ENCODE results near the gene ENPP4.
"Not testable (repeated sequence)": the region's sequence is repeated elsewhere in the genome, so short reads cannot be mapped to it uniquely, and the experiment has no call there.

Gene ENPP4

GRCh38 chr6:46129629-46130511 lies at the start of gene ENPP4:
ENPP4 (plus strand) TSS chr6:46129989; CDS start chr6:46139584, 9,595 bp downstream.
- DNase-seq = peak; percentile 85

- no peak for DNase-seq
Measured at GRCh38 chr6:46080111-46080510, 49.7 kb upstream of the ENPP4 start.

- DNase-seq = not testable (repeated sequence)
Measured at GRCh38 chr6:46085688-46086087, 44.1 kb upstream of the ENPP4 start.

- DNase-seq = peak; percentile 52
Measured at GRCh38 chr6:46090115-46091079, 39.4 kb upstream of the ENPP4 start.

- no peak for DNase-seq
Measured at GRCh38 chr6:46091080-46091478, 38.7 kb upstream of the ENPP4 start.

GRCh38 chr6:46095251-46095650 lies 34.5 kb upstream of the ENPP4 start:
- no peak for DNase-seq

GRCh38 chr6:46097366-46097765 lies 32.4 kb upstream of the ENPP4 start:
- DNase-seq = no peak

- DNase-seq = no peak
Measured at GRCh38 chr6:46098678-46099077, 31.1 kb upstream of the ENPP4 start.

- no peak for DNase-seq
Measured at GRCh38 chr6:46099952-46100351, 29.8 kb upstream of the ENPP4 start.

- DNase-seq = no peak
Measured at GRCh38 chr6:46102123-46102522, 27.7 kb upstream of the ENPP4 start.

GRCh38 chr6:46103441-46104115 lies 26.2 kb upstream of the ENPP4 start:
- no peak for DNase-seq

GRCh38 chr6:46104209-46104608 lies 25.6 kb upstream of the ENPP4 start:
- no peak for DNase-seq

- no peak for DNase-seq
Measured at GRCh38 chr6:46105568-46105967, 24.2 kb upstream of the ENPP4 start.

- DNase-seq = no peak
Measured at GRCh38 chr6:46113370-46113769, 16.4 kb upstream of the ENPP4 start.

GRCh38 chr6:46115634-46116033 lies 14.2 kb upstream of the ENPP4 start:
- DNase-seq = no peak

GRCh38 chr6:46116289-46116688 lies 13.5 kb upstream of the ENPP4 start:
- no peak for DNase-seq

GRCh38 chr6:46118157-46118556 lies 11.6 kb upstream of the ENPP4 start:
- no peak for DNase-seq

GRCh38 chr6:46118836-46119235 lies 11.0 kb upstream of the ENPP4 start:
- DNase-seq = no peak

- DNase-seq = not testable (repeated sequence)
Measured at GRCh38 chr6:46119679-46120078, 10.1 kb upstream of the ENPP4 start.

GRCh38 chr6:46128476-46128875 lies 1.3 kb upstream of the ENPP4 start:
- no peak for DNase-seq

- DNase-seq = no peak
Measured at GRCh38 chr6:46129291-46129628, 529 bp upstream of the ENPP4 start.

- no peak for DNase-seq
Measured at GRCh38 chr6:46130666-46131065, 877 bp downstream of the ENPP4 start.

GRCh38 chr6:46131291-46131690 lies 1.5 kb downstream of the ENPP4 start:
- not testable (repeated sequence) for DNase-seq

All from activated T-cell treated with anti-CD3 and anti-CD28 coated beads, Interleukin-2, amount 50 U/mL, for 1 hour (primary cell).